Neural cell (in vitro differentiated cells): ENCODE measurements around the gene RUNX1. TPM values are rescaled to one million over a fixed set of nuclear protein-coding genes. Genes with fewer than 3 reads are reported as not detected.

Source experiments
- H2AFZ ChIP-seq: fragments of 200-600, 300-800 bp; sonication (generic), shearing (Covaris generic); 2 replicates; pipeline ENCODE4 v1.6.0; 2014; ENCODE audit warnings: low read depth, mild to moderate bottlenecking, antibody characterized with exemption, low read length, moderate library complexity
- H3F3A ChIP-seq: fragments of 200-600 bp; shearing (Covaris generic); 2 replicates; pipeline ENCODE4 v1.6.1; 2016; ENCODE audit warnings: mild to moderate bottlenecking, moderate library complexity, mixed read lengths, antibody characterized with exemption, low read length; ENCODE audit not compliant: insufficient read depth, poor library complexity, severe bottlenecking
- H3K27ac ChIP-seq: fragments of 200-600, 300-800 bp; sonication (generic), shearing (Covaris generic); 2 replicates; pipeline ENCODE4 v1.5.1; 2014; ENCODE audit warnings: mild to moderate bottlenecking, low read length, moderate library complexity
- H3K27me3 ChIP-seq: fragments of 300-800, 200-600 bp; sonication (generic), shearing (Covaris generic); 2 replicates; pipeline ENCODE4 v1.6.0; 2014; ENCODE audit warnings: mild to moderate bottlenecking, low read depth, low read length, moderate library complexity; ENCODE audit not compliant: insufficient read depth
- H3K36me3 ChIP-seq: fragments of 300-800, 200-600 bp; sonication (generic), shearing (Covaris generic); 2 replicates; pipeline ENCODE4 v1.5.1; 2014; ENCODE audit warnings: mild to moderate bottlenecking, antibody characterized with exemption, low read length, moderate library complexity; ENCODE audit not compliant: insufficient read depth
- H3K4me2 ChIP-seq: fragments of 300-800, 200-600 bp; sonication (generic), shearing (Covaris generic); 2 replicates; pipeline ENCODE4 v1.6.0; 2014; ENCODE audit warnings: mild to moderate bottlenecking, low read length
- H3K4me3 ChIP-seq: fragments of 300-800, 200-600 bp; sonication (generic), shearing (Covaris generic); 2 replicates; pipeline ENCODE4 v1.5.1; 2014; ENCODE audit warnings: mild to moderate bottlenecking, low read length, moderate library complexity
- H3K79me2 ChIP-seq: fragments of 200-600 bp; shearing (Covaris generic); replicated peaks from 2 replicates; pipeline ENCODE4 v1.6.0; 2014; ENCODE audit warnings: mild to moderate bottlenecking, low read length, moderate library complexity; ENCODE audit not compliant: insufficient read depth
- H3K9ac ChIP-seq: fragments of 300-800, 200-600 bp; sonication (generic), shearing (Covaris generic); 2 replicates; pipeline ENCODE4 v1.6.1; 2016; ENCODE audit warnings: mild to moderate bottlenecking, low read length, mixed read lengths
- H3K9me2 ChIP-seq: fragments of 200-600 bp; shearing (Covaris generic); 2 replicates; pipeline ENCODE4 v1.6.1; 2016; ENCODE audit warnings: mild to moderate bottlenecking, low read length, mixed read lengths; ENCODE audit not compliant: insufficient read depth
- H3K9me3 ChIP-seq: fragments of 200-600, 300-800 bp; sonication (generic), shearing (Covaris generic); 2 replicates; pipeline ENCODE4 v1.6.1; 2016; ENCODE audit warnings: mild to moderate bottlenecking, mixed run types, low read length, moderate library complexity, mixed read lengths
- H4K20me1 ChIP-seq: fragments of 200-600 bp; shearing (Covaris generic); 2 replicates; pipeline ENCODE4 v1.6.1; 2016; ENCODE audit warnings: mild to moderate bottlenecking, mixed run types; ENCODE audit not compliant: insufficient read depth
- CTCF ChIP-seq: fragments of 450-650 bp; IDR thresholded peaks from 2 replicates; pipeline ENCODE4 v1.5.1; 2014; ENCODE audit warnings: antibody characterized with exemption, mild to moderate bottlenecking, moderate library complexity; ENCODE audit not compliant: poor library complexity, severe bottlenecking
- EP300 ChIP-seq: fragments of 450-650 bp; conservative IDR thresholded peaks from 2 replicates; pipeline ENCODE4 v1.6.1; 2014; ENCODE audit warnings: antibody characterized with exemption, mild to moderate bottlenecking, moderate library complexity; ENCODE audit not compliant: poor library complexity, severe bottlenecking
- EZH2 ChIP-seq: fragments of 200-600, 300-800 bp; shearing (Covaris generic), sonication (generic); IDR thresholded peaks from 2 replicates; pipeline ENCODE4 v1.6.1; 2014; ENCODE audit warnings: antibody characterized with exemption, low read length, borderline replicate concordance, mild to moderate bottlenecking; ENCODE audit not compliant: insufficient read depth, poor library complexity, severe bottlenecking
- MXI1 ChIP-seq: fragments of 450-650 bp; conservative IDR thresholded peaks from 2 replicates; pipeline ENCODE4 v1.6.1; 2014; ENCODE audit warnings: antibody characterized with exemption, mild to moderate bottlenecking; ENCODE audit not compliant: poor library complexity, severe bottlenecking
- POLR2AphosphoS5 ChIP-seq: IDR thresholded peaks from 2 replicates; pipeline ENCODE4 v1.6.1; 2012
- RAD21 ChIP-seq: fragments of 450-650 bp; conservative IDR thresholded peaks from 2 replicates; pipeline ENCODE4 v1.6.1; 2014; ENCODE audit warnings: antibody characterized with exemption, mild to moderate bottlenecking, moderate library complexity
- REST ChIP-seq: IDR thresholded peaks from 2 replicates; pipeline ENCODE4 v1.6.1; 2012; ENCODE audit warnings: borderline replicate concordance
- SMC3 ChIP-seq: fragments of 450-650 bp; conservative IDR thresholded peaks from 2 replicates; pipeline ENCODE4 v1.6.1; 2014; ENCODE audit warnings: antibody characterized with exemption, mild to moderate bottlenecking, moderate library complexity; ENCODE audit not compliant: poor library complexity
- TAF1 ChIP-seq: IDR thresholded peaks from 2 replicates; pipeline ENCODE4 v1.6.1; 2012; ENCODE audit warnings: low read depth
- polyA plus RNA-seq: library from polyadenylated mRNA; depleted of rRNA; stranded (reverse); fragments of >200 nt; gene quantifications from 2 replicates; pipeline ENCODE4 v1.2.3, GENCODE V29; 2014

RUNX1 gene
- polyA plus RNA-seq, 1 donor from 2014 or later: not detected

GRCh38 chr21:34992736-34993398 is 56.2 kb downstream of the RUNX1 start:
- H4K20me1 ChIP-seq: no peaks in the 10 kb centered on the region
- no peaks in the 10 kb centered on the region for H3F3A ChIP-seq
- H3K9me3 ChIP-seq: no peaks in the 10 kb centered on the region

GRCh38 chr21:34992180-34992579 is 56.9 kb downstream of the RUNX1 start:
- no peaks in the 10 kb centered on the region for H3F3A ChIP-seq
- no peak overlapping the region for H3K9ac ChIP-seq
- H3K9me3 ChIP-seq: no peaks in the 10 kb centered on the region
- no peak overlapping the region for H2AFZ ChIP-seq
- H3K27ac ChIP-seq: no peak overlapping the region
- H3K79me2 ChIP-seq: no peaks in the 10 kb centered on the region
- no peaks in the 10 kb centered on the region for H3K27me3 ChIP-seq
- H3K4me3 ChIP-seq: no peak overlapping the region
- TF ChIP-seq CTCF (no peak), SMC3 (no peak), TAF1 (no peak), REST (no peak)
- H3K4me2 ChIP-seq: no peak overlapping the region
- H4K20me1 ChIP-seq: no peaks in the 10 kb centered on the region
- no peaks in the 10 kb centered on the region for H3K9me2 ChIP-seq
- no peaks in the 10 kb centered on the region for H3K36me3 ChIP-seq

More at GRCh38 chr21:34992736-34993398, 56.2 kb downstream of the RUNX1 start:
- TF ChIP-seq EZH2: no peak
- no peak for TF ChIP-seq EP300
- no peak for TF ChIP-seq SMC3
- TF ChIP-seq MXI1: no peak
- no peak for TF ChIP-seq REST
- no peak for TF ChIP-seq POLR2AphosphoS5
- TF ChIP-seq TAF1: no peak
- TF ChIP-seq CTCF: no peak
- TF ChIP-seq RAD21: no peak
- Histone ChIP-seq H3K9me2 (no peaks in the 10 kb centered on the region), H3K36me3 (no peaks in the 10 kb centered on the region), H3K79me2 (no peaks in the 10 kb centered on the region), H3K4me2 (no peak overlapping the region), H3K27ac (no peak overlapping the region), H3K9ac (no peak overlapping the region), H3K27me3 (no peaks in the 10 kb centered on the region), H3K4me3 (no peak overlapping the region), H2AFZ (no peak overlapping the region)
